Body of pancreas (tissue), 4 donors: Measurements from ENCODE around the gene PRR14.

Source experiments
- POLR2A ChIP-seq, 3 donors: fragments of 450-650 bp; IDR thresholded peaks; one replicate each; pipeline ENCODE4 v1.6.1; 2016; ENCODE audit warnings: antibody characterized with exemption in 3 of 3, mild to moderate bottlenecking in 2 of 3
- TF ChIP-seq, protein P1 (sequence below), 7 experiments: fragments of 450-650 bp in 4 of 7; fragments of 200-600 bp in 3 of 7; sonication (generic) in 3 of 7; IDR thresholded peaks; one replicate each; pipeline ENCODE4 v1.5.1; 2016 to 2019; ENCODE audit warnings: antibody characterized with exemption in 7 of 7

DNA sequence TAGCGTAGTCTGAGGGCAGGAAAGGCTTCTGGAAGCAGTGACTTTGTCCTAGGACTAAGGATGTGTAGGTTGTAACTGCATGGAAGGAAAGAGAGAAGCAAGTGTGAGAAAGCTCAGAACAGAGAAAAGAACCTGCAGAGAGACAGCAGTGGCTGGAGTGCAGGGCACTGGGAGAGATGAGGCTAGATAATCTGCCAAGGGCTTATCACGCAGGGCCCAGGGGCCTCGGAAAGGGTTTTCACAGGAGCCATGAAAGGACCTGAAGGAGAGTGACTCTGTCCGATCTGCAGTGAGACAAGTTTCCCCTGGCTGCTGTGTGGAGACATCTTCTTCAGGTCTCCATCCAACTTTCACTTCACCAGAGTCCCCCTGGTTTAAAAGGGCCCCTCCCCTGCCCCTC is 41.1 kb downstream of the PRR14 start:
- TF ChIP-seq, protein P1, sequence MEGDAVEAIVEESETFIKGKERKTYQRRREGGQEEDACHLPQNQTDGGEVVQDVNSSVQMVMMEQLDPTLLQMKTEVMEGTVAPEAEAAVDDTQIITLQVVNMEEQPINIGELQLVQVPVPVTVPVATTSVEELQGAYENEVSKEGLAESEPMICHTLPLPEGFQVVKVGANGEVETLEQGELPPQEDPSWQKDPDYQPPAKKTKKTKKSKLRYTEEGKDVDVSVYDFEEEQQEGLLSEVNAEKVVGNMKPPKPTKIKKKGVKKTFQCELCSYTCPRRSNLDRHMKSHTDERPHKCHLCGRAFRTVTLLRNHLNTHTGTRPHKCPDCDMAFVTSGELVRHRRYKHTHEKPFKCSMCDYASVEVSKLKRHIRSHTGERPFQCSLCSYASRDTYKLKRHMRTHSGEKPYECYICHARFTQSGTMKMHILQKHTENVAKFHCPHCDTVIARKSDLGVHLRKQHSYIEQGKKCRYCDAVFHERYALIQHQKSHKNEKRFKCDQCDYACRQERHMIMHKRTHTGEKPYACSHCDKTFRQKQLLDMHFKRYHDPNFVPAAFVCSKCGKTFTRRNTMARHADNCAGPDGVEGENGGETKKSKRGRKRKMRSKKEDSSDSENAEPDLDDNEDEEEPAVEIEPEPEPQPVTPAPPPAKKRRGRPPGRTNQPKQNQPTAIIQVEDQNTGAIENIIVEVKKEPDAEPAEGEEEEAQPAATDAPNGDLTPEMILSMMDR (IDR thresholded peaks at IDR 0.05): no peak
- TF ChIP-seq POLR2A (IDR thresholded peaks at IDR 0.05): no peak
